Measurements from ENCODE around the gene INPP5B.
"Not testable (repeated sequence)": the region's sequence is repeated elsewhere in the genome, so short reads cannot be mapped to it uniquely, and the experiment has no call there.

The INPP5B gene

GRCh38 chr1:37914719-37915475 is 32.0 kb downstream of the INPP5B start:
- DNase-seq (ENCODE audit: low read depth in 1 of 2, low spot score in 1 of 2) = no peak

- DNase-seq (ENCODE audit: low read depth in 1 of 2, low spot score in 1 of 2) = not testable (repeated sequence)
Observed at GRCh38 chr1:37911478-37911877, 35.4 kb downstream of the INPP5B start.

GRCh38 chr1:37910886-37911285 is 36.0 kb downstream of the INPP5B start:
- DNase-seq (ENCODE audit: low read depth in 1 of 2, low spot score in 1 of 2) = not testable (repeated sequence)

GRCh38 chr1:37908531-37908930 is 38.3 kb downstream of the INPP5B start:
- DNase-seq (ENCODE audit: low read depth in 1 of 2, low spot score in 1 of 2) = not testable (repeated sequence)

- not testable (repeated sequence) for DNase-seq (ENCODE audit: low read depth in 1 of 2, low spot score in 1 of 2)
Observed at GRCh38 chr1:37907416-37908125, 39.3 kb downstream of the INPP5B start.

- DNase-seq (ENCODE audit: low read depth in 1 of 2, low spot score in 1 of 2) = not testable (repeated sequence)
Observed at GRCh38 chr1:37906591-37906990, 40.3 kb downstream of the INPP5B start.

- DNase-seq (ENCODE audit: low read depth in 1 of 2, low spot score in 1 of 2) = no peak
Observed at GRCh38 chr1:37905727-37906126, 41.1 kb downstream of the INPP5B start.

- not testable (repeated sequence) for DNase-seq (ENCODE audit: low read depth in 1 of 2, low spot score in 1 of 2)
Observed at GRCh38 chr1:37903921-37904320, 42.9 kb downstream of the INPP5B start.

- DNase-seq (ENCODE audit: low read depth in 1 of 2, low spot score in 1 of 2) = no peak
Observed at GRCh38 chr1:37902983-37903382, 43.9 kb downstream of the INPP5B start.

- no peak for DNase-seq (ENCODE audit: low read depth in 1 of 2, low spot score in 1 of 2)
Observed at GRCh38 chr1:37901893-37902225, 45.0 kb downstream of the INPP5B start.

- no peak for DNase-seq (ENCODE audit: low read depth in 1 of 2, low spot score in 1 of 2)
Observed at GRCh38 chr1:37901191-37901892, 45.5 kb downstream of the INPP5B start.

- DNase-seq (ENCODE audit: low read depth in 1 of 2, low spot score in 1 of 2) = not testable (repeated sequence)
Observed at GRCh38 chr1:37897563-37897962, 49.3 kb downstream of the INPP5B start.

GRCh38 chr1:37893673-37894072 is 53.2 kb downstream of the INPP5B start:
- DNase-seq (ENCODE audit: low read depth in 1 of 2, low spot score in 1 of 2) = no peak

GRCh38 chr1:37892151-37893047 is 54.5 kb downstream of the INPP5B start:
- DNase-seq (ENCODE audit: low read depth in 1 of 2, low spot score in 1 of 2) = no peak

GRCh38 chr1:37890378-37891014 is 56.4 kb downstream of the INPP5B start:
- no peak for DNase-seq (ENCODE audit: low read depth in 1 of 2, low spot score in 1 of 2)

- DNase-seq (ENCODE audit: low read depth in 1 of 2, low spot score in 1 of 2) = no peak
Observed at GRCh38 chr1:37888022-37888700, 58.7 kb downstream of the INPP5B start.

GRCh38 chr1:37884145-37884544 is 62.7 kb downstream of the INPP5B start:
- DNase-seq (ENCODE audit: low read depth in 1 of 2, low spot score in 1 of 2) = no peak

GRCh38 chr1:37883671-37884070 is 63.2 kb downstream of the INPP5B start:
- DNase-seq (ENCODE audit: low read depth in 1 of 2, low spot score in 1 of 2) = no peak

- DNase-seq (ENCODE audit: low read depth in 1 of 2, low spot score in 1 of 2) = no peak
Observed at GRCh38 chr1:37879865-37880264, 67.0 kb downstream of the INPP5B start.

GRCh38 chr1:37878071-37878470 is 68.8 kb downstream of the INPP5B start:
- DNase-seq (ENCODE audit: low read depth in 1 of 2, low spot score in 1 of 2) = no peak
